AG10803 (cell line): ENCODE measurements around the gene TMIGD3.

Experiments
- DNase-seq: peaks from one replicate; pipeline ENCODE4 v3.0.0; 2010; ENCODE audit warnings: low read depth
- H3K4me3 ChIP-seq: 2 replicates; pipeline ENCODE4 v1.5.1; 2011; ENCODE audit warnings: mild to moderate bottlenecking, low read length, control low read depth
- TF ChIP-seq, protein P1 (sequence below): conservative IDR thresholded peaks from 2 replicates; pipeline ENCODE4 v1.5.1; 2011; ENCODE audit warnings: mild to moderate bottlenecking, low read length, control low read depth, inconsistent platforms

The TMIGD3 gene

GRCh38 chr1:111441573-111442192, 61.8 kb downstream of the TMIGD3 start:
- H3K4me3 ChIP-seq: no peak overlapping the region
- TF ChIP-seq, protein P1, sequence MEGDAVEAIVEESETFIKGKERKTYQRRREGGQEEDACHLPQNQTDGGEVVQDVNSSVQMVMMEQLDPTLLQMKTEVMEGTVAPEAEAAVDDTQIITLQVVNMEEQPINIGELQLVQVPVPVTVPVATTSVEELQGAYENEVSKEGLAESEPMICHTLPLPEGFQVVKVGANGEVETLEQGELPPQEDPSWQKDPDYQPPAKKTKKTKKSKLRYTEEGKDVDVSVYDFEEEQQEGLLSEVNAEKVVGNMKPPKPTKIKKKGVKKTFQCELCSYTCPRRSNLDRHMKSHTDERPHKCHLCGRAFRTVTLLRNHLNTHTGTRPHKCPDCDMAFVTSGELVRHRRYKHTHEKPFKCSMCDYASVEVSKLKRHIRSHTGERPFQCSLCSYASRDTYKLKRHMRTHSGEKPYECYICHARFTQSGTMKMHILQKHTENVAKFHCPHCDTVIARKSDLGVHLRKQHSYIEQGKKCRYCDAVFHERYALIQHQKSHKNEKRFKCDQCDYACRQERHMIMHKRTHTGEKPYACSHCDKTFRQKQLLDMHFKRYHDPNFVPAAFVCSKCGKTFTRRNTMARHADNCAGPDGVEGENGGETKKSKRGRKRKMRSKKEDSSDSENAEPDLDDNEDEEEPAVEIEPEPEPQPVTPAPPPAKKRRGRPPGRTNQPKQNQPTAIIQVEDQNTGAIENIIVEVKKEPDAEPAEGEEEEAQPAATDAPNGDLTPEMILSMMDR: peak; percentile 43
- DNase-seq: peak; percentile 9

GRCh38 chr1:111439461-111440351, 63.7 kb downstream of the TMIGD3 start:
- no peak for DNase-seq
- TF ChIP-seq, protein P1: no peak
- H3K4me3 ChIP-seq: no peak overlapping the region

DNA sequence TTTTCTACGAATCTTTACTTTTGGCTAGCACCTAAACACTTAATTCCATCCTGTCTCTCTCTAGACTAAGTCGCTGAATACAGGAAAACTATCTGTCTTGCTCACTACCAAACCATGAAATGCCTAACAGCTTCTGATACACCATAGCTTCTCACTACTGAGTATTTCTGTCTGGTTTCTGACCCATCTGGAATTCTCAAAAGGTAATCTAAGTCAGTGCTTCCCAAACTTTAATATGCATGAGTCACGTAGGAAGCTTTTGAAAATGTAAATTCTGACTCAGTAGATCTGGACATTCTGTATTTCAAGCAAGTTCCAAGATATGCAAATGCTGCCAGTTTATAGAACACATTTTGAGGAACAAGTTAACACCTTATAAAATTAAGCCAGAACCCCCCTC, 66.7 kb downstream of the TMIGD3 start:
- H3K4me3 ChIP-seq: no peak overlapping the region
- DNase-seq: peak; percentile 24
- TF ChIP-seq, protein P1: no peak
